ENCODE results near the gene TRIM44.
"Not testable (repeated sequence)": the region's sequence is repeated elsewhere in the genome, so short reads cannot be mapped to it uniquely, and the experiment has no call there.

TRIM44 gene

DNA sequence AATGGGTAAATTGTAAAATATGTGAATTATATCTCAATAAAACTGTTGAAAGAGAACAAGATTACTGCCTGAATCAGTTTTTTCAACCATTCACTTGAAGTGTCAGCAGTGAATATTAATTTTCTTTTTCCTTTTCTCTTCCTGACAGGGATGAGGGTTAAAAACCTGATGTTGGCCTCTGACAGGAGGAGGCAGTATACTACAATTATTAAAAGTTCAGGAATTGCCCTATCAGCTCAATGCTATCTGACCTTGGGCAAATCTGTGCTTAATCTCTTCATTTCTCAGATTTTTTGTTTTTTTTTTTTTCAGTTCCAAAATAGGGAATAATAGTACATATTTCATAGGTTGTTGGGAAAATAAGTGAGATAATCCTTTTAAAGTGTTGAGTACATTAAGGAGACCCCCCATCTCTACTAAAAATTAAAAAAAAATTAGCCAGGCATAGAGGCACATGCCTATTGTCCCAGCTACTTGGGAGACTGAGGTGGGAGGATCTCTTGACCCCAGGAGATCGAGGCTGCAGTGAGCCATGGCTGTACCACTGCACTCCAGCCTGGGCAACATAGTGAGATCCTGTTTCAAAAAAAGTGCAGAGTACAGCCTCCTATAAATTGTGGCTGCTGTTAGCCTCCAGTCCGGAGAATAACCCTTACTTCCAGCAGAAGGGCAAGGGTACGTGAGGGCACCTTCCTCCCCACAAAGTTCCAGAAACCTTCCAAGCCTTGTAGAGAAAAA is 48.8 kb downstream of the TRIM44 start:
- TF ChIP-seq, protein P1, sequence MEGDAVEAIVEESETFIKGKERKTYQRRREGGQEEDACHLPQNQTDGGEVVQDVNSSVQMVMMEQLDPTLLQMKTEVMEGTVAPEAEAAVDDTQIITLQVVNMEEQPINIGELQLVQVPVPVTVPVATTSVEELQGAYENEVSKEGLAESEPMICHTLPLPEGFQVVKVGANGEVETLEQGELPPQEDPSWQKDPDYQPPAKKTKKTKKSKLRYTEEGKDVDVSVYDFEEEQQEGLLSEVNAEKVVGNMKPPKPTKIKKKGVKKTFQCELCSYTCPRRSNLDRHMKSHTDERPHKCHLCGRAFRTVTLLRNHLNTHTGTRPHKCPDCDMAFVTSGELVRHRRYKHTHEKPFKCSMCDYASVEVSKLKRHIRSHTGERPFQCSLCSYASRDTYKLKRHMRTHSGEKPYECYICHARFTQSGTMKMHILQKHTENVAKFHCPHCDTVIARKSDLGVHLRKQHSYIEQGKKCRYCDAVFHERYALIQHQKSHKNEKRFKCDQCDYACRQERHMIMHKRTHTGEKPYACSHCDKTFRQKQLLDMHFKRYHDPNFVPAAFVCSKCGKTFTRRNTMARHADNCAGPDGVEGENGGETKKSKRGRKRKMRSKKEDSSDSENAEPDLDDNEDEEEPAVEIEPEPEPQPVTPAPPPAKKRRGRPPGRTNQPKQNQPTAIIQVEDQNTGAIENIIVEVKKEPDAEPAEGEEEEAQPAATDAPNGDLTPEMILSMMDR (IDR thresholded peaks at IDR 0.05; ENCODE audit: extremely low read depth, missing control alignments), result no peak
- DNase-seq (ENCODE audit: low spot score), result no peak

DNA sequence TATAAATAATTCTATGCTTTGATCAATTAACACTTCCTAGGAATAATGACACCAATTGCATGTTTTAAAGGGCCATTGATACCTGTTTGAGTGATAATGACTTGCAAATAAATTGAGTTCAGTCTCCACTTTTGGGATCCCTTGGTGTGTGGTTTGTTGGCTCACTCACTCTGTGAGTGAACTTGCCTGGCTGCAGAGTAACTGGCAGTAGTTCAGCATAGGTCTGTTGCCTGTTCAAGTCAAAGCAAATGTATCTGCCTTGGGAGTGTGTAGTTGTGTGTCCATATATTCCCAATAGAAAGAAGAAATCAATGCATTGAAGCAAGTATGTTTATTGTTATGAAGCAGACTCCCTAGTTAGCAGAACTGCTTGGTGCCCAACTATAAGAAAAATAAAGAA is 49.3 kb downstream of the TRIM44 start:
- DNase-seq (ENCODE audit: low spot score), result no peak
- TF ChIP-seq, protein P1 (IDR thresholded peaks at IDR 0.05; ENCODE audit: extremely low read depth, missing control alignments), result no peak

DNA sequence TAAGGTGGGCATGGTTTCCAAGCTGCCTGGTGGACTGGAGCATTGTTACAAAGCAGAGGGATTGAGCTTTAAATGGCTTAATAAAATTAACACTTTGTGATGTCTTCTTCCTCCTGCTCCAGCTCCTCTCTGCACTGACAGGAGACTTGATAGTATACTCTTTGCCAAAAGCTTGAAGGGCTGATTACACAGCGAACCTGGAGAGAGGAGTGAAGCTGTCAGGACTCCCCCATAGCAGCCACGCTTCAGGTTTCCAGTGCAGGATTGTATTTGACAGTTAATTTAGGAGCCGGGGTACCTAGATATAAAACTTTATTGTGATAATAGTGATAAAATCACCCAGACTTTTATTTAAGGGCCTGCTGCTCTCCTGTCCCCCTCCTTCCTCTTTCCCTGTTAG is 50.0 kb downstream of the TRIM44 start:
- DNase-seq (ENCODE audit: low spot score), result no peak
- TF ChIP-seq, protein P1 (IDR thresholded peaks at IDR 0.05; ENCODE audit: extremely low read depth, missing control alignments), result no peak

DNA sequence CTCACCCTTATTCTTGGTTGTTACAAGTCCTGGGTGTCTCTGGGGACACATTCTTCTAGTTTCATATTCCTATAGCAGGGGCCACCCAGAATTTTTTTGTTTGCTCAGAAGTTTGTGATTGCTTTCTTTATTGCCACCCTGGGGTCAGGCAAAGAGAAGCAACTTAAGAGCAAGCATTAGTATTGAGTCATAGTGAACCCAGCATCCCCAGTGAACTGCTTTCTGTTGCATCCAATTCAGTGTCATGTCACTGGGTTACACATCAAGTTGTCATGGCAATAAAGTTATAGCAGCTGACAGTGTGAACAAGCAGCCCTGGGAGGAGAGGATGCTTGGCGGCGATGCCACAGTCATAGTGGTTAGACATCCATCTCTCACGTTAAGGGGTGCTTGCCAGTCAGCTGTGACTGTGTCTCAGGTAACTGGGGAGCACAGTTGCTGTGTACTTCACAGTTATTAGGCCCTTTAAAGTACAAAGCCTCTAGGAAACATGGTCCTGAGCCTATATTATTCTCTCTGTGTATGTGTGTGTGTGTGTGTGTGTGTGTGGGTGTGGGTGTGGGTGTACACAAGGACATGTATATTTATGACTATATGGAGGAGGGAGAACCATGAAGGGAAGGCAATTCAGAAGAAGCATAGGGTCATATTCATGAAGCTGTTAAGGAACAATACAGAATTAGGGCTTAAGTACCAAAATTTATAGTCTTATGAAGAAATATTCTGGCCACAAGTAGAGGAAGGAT is 52.5 kb downstream of the TRIM44 start:
- TF ChIP-seq, protein P1 (IDR thresholded peaks at IDR 0.05; ENCODE audit: extremely low read depth, missing control alignments), result no peak
- peak; percentile 45 for DNase-seq (ENCODE audit: low spot score)

DNA sequence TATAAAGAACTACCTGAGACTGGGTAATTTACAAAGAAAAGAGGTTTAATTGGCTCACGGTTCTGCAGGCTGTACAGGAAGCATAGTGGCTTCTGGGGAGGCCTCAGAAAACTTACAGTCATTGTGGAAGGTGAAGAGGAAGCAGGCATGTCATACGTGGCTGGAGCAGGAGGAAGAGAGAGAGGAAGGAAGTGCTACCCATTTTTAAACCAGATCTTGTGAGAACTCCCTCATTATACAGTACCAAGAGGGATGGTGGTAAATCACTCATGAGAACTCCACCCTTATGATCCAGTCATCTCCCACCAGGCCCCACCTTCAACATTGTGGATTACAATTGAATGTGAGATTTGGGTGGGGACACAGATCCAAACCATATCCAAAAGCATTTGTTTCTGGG is 53.1 kb downstream of the TRIM44 start:
- DNase-seq (ENCODE audit: low spot score), result not testable (repeated sequence)

DNA sequence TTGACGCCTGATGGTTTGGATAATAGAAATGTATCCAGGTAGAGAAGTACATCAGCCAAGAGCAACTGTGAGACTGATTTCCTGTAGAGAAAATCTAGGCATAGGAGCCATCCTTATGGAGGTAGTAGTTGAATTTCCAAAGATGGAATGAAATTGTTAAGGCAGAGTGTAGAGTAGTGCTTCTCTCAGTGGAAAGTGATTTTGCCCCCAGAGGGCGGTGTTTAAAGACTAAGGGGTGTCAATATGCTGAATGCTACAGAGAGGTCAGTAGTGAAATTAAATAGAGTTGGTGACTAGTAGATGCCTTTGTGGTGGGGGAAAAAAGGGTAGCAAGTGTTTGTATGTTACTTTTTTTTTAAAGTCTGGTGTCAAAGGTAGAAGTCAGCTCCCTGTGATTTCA is 54.5 kb downstream of the TRIM44 start:
- DNase-seq (ENCODE audit: low spot score), result peak; percentile 7
- TF ChIP-seq, protein P1 (IDR thresholded peaks at IDR 0.05; ENCODE audit: extremely low read depth, missing control alignments), result no peak

DNA sequence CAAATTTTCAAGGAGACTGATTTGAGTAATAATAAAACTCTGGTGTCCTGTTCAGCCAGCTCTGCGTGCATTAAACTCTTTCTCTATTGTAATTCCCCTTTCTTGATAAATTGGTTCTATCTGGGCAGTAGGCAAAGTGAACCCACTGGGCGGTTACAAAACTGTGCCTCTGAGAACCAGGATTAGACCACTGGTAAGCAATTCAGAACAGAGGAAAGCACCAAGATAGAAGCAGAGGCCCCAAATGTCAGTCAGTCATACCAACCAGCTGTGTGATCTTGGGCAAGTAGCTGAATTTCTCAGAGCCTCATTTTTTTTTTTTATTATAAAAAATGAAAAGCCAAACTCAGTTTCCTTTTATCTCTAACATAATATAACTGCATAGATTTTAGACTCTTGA is 54.9 kb downstream of the TRIM44 start:
- DNase-seq (ENCODE audit: low spot score), result no peak
- TF ChIP-seq, protein P1 (IDR thresholded peaks at IDR 0.05; ENCODE audit: extremely low read depth, missing control alignments), result no peak
